Cerebellar nuclear complex (tissue), 1 donor: Measurements from ENCODE around the gene SLC66A1.

ENCODE experiments used
- DNase-seq, 2 experiments: peaks; one replicate each; lab custom pipeline; 2025; lab: John Stamatoyannopoulos, UW

SLC66A1 gene

DNA sequence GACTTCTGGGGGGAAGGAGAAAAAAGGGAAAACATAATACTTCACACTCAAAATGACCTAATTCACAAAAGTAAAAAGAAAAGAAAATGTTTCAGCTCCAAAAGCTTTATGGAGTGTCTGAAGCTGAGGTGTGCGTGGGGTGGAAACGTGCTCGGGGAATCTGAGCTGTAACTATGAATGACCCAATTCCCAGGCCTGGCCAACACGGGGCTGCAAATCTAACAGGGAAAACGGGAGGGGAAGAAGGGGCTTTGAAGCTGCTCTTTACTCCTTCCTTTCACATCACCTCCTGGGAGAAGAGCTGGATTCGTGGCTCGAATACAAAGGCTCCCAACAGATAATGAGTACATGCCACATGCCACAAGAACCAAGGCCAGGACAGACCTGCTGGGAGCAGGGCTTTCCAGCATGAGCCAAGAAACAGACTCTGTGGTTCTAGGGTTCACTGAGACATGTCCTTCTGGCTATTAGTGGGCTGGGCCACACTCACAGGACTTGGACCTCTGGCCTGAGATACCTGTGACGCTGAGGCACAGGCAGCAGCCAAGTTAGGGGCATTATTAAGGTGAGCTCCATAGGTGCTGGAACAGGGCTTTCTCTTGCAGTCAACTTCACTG, 51.5 kb downstream of the SLC66A1 start:
- DNase-seq, result peak; percentile 82 to 92

DNA sequence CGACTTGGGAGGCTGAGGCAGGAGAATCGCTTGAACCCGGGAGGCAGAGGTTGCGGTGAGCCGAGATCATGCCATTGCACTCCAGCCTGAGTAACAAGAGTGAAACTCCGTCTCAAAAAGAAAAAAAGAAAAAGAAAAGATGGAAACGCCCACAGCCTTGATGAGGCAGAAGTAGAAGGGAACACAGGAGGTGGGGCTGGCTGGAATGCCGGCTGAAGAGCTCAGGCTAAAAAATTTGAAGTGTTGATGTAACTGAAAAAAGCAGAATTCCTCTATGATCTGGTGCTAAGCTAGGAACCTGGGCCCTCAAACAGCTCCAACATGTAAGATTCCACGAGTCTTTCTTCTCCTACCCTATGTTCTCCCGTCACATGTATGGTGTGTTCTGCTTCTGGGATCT, 53.6 kb downstream of the SLC66A1 start:
- no peak for DNase-seq

- DNase-seq, result no peak
Measured at GRCh38 chr1:19366599-19367536, 54.7 kb downstream of the SLC66A1 start.

- no peak for DNase-seq
Measured at GRCh38 chr1:19367584-19368041, 55.5 kb downstream of the SLC66A1 start.

GRCh38 chr1:19368050-19368449, 55.9 kb downstream of the SLC66A1 start:
- no peak for DNase-seq

DNA sequence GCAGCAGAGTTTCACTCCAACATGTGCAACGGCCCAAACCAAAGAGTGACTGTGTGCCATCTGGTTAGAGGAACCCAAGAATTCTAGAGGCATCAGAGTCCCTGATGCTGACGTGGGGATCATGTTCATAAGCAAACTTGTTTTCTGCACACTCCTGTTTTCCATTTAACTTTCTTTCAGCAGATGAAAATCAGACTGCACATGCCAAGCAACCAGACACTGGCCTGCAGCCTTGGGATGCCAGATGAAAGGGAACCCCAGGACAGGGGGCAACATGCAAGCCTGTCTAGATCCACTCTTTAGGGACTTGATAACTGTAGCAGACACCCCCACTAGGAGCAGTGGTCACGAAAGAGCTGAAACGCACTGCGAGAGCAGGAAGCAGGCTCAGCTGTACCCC, 56.8 kb downstream of the SLC66A1 start:
- DNase-seq, result no peak

DNA sequence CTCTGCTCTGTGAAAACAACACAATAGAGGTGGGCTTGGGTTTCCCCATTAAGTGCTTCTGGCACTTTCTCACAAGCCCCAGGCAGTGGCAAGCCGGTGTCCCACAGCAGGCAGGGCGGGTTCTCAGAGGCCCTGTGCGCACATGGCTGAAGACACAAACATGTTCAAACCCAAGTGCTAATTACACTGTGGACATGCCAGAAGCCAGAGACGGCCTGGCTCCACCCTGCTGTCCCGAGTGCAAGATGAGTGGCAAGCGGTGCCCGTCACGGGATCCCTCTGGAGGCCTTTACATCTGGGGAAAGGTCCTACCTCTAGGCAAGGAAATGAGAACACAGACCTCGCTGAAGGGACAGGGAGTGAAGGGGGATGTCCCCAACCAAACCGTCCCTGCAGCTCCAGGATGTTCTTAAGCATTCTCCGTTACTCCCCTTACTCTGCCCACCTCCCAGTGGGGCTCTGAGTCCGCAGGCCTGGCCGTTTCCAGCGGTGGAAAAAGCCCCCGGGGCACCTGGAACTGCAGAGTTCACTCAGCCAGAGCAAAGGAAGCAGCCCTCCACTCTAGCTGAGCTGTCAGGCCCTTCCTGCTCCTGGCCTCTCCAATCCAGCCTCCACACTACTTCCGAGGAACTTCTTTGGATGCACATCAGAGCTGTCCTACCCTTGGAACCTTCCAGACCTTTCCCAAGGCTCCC, 57.4 kb downstream of the SLC66A1 start:
- DNase-seq, result no peak

DNA sequence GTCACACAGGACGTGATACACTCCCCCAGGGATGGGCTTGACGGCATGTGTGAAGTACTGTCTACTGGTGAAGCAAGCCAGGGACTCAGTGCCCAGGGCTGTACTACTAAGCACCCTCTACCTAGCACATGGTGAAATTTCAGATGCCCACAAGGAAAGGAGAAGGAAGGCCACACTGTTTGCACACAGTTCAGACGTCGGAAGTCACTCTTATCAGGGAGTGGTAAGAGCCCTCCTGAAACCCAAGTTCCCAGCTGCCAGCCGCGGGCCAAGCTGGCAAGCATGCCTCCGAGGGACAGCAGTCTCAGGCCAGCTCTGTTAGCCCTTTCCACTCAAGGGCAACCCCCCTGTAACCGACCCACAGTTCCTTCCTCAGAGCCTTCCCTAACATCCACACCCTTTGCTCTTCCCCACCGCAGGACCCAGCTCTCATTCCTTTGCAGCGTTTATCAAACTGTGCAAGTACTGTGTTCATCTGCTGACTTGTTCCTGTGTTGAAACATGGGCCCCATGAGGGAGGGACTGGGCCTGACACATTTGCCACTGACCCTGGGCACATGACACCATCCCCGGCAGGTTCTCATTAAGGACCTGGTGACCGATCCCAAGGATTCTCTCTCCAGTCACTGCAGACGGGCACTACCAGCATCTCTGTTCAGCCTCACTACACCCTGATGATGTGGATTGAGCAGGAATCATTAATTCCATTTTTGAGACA, 58.5 kb downstream of the SLC66A1 start:
- DNase-seq, result no peak

- DNase-seq, result no peak
Measured at GRCh38 chr1:19371226-19372135, 59.4 kb downstream of the SLC66A1 start.

DNA sequence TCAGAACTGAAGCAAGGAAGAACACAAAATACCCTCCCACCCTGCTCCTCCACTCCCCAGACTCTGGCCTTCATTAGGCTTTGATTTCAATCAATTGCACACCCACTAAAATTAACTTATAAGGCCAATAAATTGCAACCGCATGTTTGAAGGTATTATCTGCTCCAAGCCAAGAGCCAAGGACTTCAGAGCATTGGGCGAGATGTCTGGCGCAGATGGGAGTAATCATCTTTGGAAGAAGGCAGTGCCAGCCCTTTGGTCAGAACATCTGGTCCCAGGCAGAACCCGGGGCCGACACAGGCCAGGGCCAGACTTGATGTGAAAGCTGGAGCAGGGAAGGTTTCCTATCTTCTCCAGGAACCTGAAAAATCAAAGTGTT, 60.0 kb downstream of the SLC66A1 start:
- DNase-seq, result no peak

- DNase-seq, result no peak
Measured at GRCh38 chr1:19372602-19373001, 60.5 kb downstream of the SLC66A1 start.

GRCh38 chr1:19373211-19374082, 61.3 kb downstream of the SLC66A1 start:
- no peak for DNase-seq

GRCh38 chr1:19374083-19374801, 62.1 kb downstream of the SLC66A1 start:
- no peak for DNase-seq

DNA sequence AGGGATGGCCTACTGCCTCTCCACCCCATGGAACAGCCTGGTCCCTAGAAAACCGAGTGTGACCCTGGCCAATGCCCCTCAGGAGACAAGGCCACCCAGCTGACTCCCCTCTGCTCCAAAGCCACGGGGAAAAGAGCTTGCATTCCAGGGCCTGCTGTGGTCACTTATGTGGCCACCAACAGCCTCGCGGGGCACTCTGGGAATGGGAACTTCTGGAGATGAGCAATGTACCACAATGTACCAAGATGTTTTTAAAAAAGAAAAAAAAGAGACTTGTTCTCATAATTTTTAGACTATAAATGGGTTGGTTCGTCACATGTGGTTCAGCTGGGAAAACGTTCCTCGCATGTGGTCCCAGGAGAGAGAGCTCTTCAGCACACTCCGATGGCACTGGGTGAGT, 62.8 kb downstream of the SLC66A1 start:
- DNase-seq, result no peak

DNA sequence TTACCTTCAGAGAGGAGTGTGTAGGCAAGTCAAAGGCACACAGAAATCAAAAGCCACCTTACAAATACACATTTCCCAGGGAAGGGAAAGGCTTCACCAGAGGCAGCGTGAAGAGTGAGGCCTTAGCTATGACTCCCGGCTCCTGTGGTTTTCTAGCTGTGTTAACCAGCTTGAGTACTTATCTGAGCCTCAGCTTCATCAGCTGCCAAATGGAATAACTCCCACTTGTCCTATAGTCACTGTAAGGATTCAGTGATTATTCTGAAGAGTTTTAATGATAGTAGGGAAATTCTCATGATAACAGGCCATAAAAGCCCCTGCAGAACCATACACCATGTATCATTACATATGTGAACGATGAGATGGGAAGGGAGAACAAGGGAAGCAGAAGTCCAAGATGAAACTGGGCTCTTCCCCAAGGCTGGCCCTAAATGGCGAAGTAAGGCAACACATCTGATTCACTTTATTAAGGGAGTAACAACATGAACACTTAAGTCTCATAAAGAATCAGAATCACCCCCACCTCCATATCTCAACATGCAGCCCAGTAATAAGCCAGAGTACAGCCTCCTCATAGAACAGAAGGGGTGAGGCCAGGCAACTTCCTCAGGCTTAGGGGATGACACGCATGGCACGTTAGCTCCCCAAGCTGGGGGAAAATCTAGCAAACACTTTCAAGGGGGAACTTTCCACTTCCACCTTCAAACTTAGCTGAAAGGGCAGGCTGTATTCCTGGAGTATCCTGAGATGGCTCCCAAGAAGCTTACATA, 63.7 kb downstream of the SLC66A1 start:
- DNase-seq, result no peak

DNA sequence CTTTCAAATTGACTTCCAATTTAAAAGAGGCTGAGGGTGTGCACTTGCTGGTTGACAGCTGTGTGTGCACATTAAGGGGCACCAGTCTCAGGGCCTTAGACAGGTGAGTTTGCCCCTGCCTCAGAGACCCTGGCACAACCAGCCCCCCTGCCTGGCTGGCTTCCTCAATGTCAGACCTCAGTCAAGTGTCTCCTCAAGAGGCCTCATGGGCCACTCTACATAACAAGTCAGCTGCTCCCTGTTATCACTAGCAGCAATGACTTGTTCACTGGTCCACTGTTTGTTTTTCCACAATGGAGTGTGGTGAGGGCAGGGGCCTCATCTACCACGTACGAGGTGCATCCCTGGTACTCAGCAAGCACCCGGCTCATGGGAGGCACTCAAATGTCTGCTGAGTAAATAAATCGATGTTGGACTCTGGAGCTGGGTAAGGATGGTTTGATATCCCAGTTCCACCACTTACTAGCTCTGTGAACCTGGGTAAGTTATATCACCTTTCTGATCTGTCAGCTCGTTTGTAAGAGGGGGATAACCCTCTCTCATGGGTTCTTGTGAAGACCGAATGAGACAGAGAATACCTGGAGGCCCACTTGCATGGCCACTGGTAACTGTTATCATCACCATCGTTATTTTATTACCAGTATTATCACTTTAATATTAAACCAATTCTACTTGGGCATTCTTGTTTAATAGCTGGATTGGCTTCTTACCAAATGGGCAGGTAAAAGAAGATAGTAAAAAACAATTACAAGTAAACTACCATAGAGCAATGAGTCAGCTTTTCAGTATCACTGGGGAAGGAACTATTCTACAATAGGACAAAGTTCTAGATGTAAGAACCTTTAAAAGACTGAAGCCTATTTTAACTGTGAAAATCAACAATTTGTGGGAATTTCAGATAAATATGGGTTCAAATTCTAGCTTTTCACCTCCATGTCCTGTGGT, 64.6 kb downstream of the SLC66A1 start:
- no peak for DNase-seq
